ENCODE measurements around the gene BACH2. TPM values are rescaled to one million over a fixed set of nuclear protein-coding genes. Genes with fewer than 3 reads are reported as not detected.
A peak's percentile ranks its signal among the peaks of the same experiment; 100 is the strongest.
"Not testable (repeated sequence)": the region's sequence is repeated elsewhere in the genome, so short reads cannot be mapped to it uniquely, and the experiment has no call there.

BACH2 gene
- total RNA-seq, 1 experiment from 2014 or later: not detected

DNA sequence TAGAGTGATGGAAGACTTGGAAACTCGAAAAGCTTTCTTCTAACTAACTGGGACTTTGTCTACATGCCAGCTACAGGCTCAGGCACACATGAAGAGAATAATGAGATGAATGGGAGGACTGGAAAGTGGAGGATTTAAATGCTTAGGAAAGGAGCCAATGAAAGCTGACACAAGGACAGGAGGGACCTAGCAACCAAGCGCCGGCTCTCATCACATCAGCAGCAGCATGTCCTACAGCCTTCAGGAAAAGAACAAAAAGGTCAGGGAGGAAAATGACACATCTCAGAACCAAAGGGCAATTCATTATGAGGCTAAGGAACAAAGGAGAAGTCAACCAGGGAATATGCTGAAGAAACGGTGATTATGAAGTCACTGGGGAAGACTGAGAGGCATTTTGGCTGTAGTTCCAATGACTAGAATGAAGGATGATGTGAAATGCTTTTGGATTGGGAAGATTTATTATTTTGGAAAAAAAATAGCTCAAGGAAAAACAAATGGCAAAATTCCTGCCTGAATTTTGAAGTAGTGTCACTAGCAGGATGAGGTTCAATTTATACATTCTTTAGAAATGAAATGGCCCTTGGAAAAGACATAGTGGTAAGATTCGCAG, 5.7 kb downstream of the BACH2 start:
- peaks cover 17% of the 10 kb centered on the region for H3K27me3 ChIP-seq
- H3K4me3 ChIP-seq: no peak overlapping the region
- DNase-seq: no peak
- H3K9me3 ChIP-seq: peaks cover 9% of the 10 kb centered on the region; the same call in 1 of the 2 replicates
- H3K36me3 ChIP-seq: no peaks in the 10 kb centered on the region

DNA sequence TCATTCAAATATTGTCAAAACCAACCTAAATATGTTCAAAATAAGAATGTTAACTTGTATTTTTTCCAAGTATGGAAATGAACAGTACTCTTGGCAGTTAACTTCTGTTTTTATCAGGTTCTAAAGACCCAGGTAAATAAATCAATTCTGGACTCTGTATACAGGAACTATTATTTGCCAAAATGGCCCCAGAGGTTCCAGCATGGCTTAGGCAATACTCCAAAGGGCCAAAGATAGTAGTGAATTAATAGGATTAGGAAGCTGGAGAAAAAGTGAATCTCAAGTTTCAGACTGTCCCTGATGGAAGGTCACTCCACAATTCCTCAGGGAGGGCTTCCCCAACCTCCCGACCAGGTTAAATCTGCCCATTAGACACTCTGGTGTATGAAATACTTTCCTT, 6.7 kb downstream of the BACH2 start:
- Histone ChIP-seq H3K27me3 (peaks cover 9% of the 10 kb centered on the region), H3K36me3 (no peaks in the 10 kb centered on the region), H3K4me3 (no peak overlapping the region), H3K9me3 (peaks cover 9% of the 10 kb centered on the region; the same call in 1 of the 2 replicates)
- no peak for DNase-seq

DNA sequence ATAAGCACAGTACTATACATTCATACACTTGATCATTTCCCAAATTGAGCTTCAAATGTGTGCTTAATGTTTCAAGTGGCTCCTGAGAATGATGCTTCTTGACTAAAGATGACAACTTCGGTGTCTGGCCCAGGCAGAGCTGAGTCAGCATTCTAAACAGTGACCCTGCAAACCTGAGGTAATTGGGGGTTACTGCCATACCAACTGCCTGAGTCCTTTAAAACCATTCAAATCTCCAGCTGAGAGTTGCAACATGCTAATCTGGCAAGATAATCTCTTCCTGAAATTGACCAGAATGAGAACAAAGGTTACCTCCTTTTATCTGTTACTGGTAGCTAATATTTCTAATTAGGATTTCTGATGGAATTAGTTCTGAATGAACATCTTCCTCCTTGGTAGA, 8.2 kb downstream of the BACH2 start:
- peaks cover 9% of the 10 kb centered on the region; the same call in 1 of the 2 replicates for H3K9me3 ChIP-seq
- no peak for DNase-seq
- H3K36me3 ChIP-seq: no peaks in the 10 kb centered on the region
- H3K4me3 ChIP-seq: no peak overlapping the region
- no peaks in the 10 kb centered on the region for H3K27me3 ChIP-seq

DNA sequence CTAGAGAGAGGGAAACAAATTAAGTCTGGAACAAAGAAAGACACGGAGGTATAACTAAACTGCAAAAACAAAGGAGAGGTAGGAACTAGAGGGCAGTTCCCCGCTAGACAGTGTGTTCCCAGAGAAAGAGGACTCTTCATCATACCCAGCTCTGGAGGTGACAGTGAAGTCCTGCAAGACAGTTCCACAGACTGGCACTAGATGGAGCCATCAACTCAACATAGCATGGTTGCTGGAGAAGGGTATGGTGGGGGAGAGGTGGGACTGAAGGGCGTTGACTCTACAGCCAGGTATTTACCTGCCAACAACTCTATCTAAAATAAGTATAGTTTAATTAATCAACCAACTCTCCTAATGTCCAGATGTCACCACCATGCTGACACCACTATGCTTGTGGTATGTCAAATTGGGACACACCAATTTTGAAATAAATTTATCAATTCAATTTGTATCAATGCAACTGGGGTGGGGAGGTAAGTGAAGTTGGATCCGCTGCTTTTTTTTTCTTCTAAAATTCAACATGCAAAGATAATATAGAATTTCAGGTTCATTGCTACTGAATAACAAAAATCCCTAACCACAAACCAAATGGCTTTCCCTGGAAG, 9.7 kb downstream of the BACH2 start:
- peaks cover 9% of the 10 kb centered on the region; the same call in 1 of the 2 replicates for H3K9me3 ChIP-seq
- H3K36me3 ChIP-seq: no peaks in the 10 kb centered on the region
- peak; percentile 6 for DNase-seq
- no peak overlapping the region for H3K4me3 ChIP-seq
- peaks cover 7% of the 10 kb centered on the region; the same call in 1 of the 2 replicates for H3K27me3 ChIP-seq

DNA sequence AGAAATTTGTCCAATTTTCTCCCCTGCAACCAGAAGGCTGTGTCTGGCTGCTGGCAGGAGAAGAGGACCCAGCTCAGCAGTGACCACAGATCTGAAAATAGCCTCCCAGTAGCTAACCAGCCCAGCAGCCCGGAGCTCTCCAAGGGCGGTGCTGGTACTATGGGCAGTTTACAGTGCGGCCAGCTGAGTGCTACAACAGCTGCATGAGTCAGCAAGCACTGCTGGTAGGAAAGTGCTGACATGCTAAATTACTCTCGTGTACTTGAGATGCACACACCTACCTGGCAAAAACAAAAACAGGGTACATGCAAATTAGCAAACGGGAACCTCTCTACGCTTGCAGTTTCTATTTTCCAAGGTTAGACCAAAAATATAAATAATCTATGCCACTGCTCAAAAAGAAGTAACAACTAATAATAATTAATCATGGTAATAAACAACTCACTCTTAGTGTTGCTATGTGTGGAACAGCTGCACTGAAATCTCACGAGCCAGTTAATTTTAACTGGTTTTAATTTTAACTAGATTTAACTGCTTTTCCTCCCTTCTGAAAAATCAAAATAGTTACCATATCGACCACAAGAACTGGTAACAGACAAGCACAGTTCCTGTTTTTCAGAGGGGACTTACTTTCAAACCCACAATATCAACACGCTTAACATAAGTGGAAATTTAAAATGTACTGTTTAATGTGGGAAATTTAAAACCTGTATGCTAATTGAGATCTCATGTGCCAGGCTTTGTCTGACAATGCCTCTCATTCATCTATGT, 10.8 kb downstream of the BACH2 start:
- peaks cover 9% of the 10 kb centered on the region for H3K27me3 ChIP-seq
- H3K4me3 ChIP-seq: no peak overlapping the region
- H3K36me3 ChIP-seq: no peaks in the 10 kb centered on the region
- H3K9me3 ChIP-seq: peaks cover 9% of the 10 kb centered on the region; the same call in 1 of the 2 replicates
- DNase-seq: peak; percentile 90

DNA sequence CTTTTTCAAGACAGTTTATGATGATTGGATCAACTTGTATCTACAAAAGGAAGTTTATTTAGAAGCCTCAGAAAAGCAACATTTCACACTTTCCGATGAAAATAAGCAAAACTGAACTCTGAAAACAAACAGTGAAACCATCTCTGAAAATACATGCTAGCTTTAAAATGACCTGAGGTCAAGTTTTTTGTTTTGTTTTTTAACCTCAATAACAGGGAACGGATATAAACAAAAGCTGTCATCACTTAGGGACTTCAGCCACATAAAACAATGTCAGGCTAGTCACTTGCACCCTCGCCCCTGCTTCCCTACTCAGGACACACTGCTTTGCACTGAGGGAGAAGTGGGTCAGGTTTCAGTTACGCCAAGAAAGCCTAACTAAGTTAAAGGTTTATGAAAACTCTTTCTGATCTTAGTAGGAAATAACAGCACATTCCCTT, 11.6 kb downstream of the BACH2 start:
- Histone ChIP-seq H3K9me3 (peaks cover 9% of the 10 kb centered on the region; the same call in 1 of the 2 replicates), H3K36me3 (no peaks in the 10 kb centered on the region), H3K4me3 (no peak overlapping the region), H3K27me3 (peaks cover 13% of the 10 kb centered on the region)
- DNase-seq: no peak

DNA sequence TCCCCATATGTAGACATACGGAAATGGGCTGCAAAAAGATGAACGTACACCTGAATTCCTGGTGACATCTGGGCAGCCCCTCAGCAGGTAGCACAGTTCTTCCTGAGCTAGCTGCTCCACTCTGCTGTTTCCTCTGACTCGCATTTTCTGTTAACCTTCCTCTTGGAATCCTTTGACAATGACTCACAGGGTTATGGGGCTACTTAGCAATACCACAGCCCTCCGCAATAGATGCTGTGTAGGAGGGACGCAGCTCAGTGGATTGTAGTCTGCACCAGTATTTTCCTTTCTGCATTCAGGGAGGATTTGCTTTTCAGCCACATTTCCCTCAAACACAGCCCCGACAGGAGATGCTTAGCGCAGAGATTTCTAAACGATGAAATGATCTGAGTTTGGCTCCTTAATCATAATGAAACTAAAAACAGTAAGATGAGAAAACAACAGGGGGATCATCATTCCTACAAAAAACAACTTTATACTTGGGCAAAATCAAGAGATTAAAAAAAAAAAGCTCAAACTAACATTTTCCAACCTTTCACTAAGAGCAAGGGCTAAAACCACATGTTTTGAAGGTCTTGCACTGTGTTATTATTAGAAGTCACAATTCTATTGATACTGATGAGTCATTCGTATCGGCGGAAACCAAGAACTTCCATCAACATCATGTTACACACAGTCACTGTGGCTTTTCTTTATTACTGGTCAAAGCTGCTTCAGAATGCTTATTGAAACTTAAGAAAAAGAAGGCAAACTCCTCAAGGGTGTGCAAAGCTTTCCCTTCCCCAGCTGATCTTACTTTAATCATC, 12.2 kb downstream of the BACH2 start:
- no peaks in the 10 kb centered on the region for H3K36me3 ChIP-seq
- H3K9me3 ChIP-seq: peaks cover 9% of the 10 kb centered on the region; the same call in 1 of the 2 replicates
- DNase-seq: peak; percentile 54
- peak overlapping the region; percentile 4; the same call in 1 of the 2 replicates for H3K4me3 ChIP-seq
- H3K27me3 ChIP-seq: peaks cover 17% of the 10 kb centered on the region

DNA sequence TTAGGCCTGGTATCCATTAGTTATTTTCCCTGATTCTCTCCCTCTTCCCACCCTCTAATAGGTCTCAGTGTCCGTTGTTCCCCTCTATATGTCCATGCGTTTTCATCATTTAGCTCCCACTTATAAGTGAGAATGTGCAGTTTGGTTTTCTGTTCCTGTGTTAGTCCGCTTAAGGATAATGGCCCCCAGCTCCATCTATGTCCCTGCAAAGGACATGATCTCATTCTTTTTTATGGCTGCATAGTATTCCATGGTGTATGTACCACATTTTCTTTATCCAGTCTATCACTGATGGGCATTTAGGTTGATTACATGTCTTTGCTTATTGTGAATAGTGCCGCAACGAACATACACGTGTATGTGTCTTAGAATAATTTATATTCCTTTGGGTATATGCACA, 14.4 kb downstream of the BACH2 start:
- not testable (repeated sequence) for H3K4me3 ChIP-seq, H3K36me3 ChIP-seq, H3K9me3 ChIP-seq, DNase-seq
- H3K27me3 ChIP-seq: peaks cover 22% of the 10 kb centered on the region

DNA sequence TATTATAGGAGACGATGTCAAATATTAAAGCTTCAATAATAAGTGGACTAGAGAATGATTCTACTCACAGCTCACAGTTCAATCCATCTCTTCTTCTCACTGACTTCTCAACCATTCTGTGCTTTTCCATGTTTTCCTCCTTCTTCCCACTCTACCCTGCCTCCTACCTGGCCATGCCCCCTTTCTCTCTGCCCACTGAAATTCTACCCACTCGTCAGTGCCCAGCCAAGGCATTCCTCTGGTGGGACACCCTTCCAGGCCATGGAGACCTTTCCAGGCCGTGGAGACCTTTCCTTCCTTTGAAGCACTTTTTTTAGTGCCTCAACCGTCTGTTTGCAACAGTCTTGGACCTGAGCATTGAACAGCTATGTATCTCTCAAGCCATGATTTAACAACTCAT, 18.5 kb downstream of the BACH2 start:
- no peak for DNase-seq
- H3K36me3 ChIP-seq: no peaks in the 10 kb centered on the region
- no peaks in the 10 kb centered on the region for H3K9me3 ChIP-seq
- H3K4me3 ChIP-seq: no peak overlapping the region
- H3K27me3 ChIP-seq: peaks cover 26% of the 10 kb centered on the region

DNA sequence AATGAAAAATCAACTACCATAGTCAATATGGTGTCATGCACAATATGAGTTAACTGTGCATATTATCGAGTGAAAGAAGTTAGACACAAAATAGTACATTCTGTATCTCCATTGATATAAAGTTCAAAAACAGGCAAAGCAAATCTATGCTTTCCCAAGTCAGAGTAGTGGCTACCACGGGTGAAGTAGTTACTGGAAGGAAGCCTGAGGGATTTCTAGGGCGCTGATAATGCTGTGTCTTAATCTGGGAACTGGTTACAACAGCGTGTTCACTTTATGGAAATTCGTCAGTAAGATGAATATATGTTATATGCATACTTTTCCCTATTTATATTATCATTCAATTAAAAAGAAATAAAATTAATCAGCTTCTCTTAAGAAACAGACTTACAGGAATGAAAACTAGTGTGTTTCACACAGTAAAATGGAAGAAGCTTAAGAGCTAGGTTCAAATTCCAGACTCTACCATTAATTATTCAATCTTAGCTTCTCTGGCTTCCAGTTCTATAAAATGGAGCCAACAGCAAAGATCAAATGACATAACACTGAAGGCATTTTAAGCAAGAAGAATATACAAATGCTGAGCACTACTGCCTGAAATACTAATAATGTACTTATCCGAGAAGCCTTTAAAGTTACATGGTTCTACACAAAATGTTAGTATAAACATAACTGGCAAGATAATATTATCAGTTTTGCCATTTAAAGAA, 19.2 kb downstream of the BACH2 start:
- DNase-seq: no peak

DNA sequence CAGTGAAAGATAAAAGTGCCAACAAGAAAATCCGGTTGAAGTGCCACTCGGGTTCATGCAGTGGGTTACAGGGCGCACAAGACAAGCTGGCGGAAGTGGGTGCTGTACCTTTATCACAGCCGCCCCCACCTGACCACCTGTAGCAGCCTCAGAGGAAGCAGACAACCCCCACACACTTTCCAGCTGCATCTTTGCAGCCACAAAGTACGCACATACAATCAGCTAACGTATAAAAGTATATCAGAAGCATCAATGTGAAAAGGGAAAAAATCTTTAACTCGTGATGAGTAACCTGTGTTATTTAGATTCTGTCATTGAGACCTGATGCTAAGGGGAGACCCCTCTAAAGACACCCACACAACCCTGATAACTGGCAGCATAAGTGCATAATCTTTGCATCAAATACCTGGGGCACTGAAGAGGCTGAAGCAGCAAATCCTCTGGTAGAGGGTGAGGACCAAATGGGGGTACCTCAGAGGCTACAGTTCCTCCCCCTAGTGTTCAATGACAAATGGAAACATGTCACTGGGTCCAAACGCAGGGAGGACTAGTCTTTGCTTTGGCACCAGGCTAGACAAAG, 22.1 kb downstream of the BACH2 start:
- H3K27me3 ChIP-seq: peaks cover 16% of the 10 kb centered on the region
- H3K9me3 ChIP-seq: no peaks in the 10 kb centered on the region; the same call in 1 of the 2 replicates
- DNase-seq: no peak
- H3K4me3 ChIP-seq: no peak overlapping the region
- H3K36me3 ChIP-seq: no peaks in the 10 kb centered on the region

More for the DNA sequence above, 19.2 kb downstream of the BACH2 start:
- Histone ChIP-seq H3K9me3 (no peaks in the 10 kb centered on the region), H3K4me3 (no peak overlapping the region), H3K36me3 (no peaks in the 10 kb centered on the region), H3K27me3 (peaks cover 21% of the 10 kb centered on the region)

DNA sequence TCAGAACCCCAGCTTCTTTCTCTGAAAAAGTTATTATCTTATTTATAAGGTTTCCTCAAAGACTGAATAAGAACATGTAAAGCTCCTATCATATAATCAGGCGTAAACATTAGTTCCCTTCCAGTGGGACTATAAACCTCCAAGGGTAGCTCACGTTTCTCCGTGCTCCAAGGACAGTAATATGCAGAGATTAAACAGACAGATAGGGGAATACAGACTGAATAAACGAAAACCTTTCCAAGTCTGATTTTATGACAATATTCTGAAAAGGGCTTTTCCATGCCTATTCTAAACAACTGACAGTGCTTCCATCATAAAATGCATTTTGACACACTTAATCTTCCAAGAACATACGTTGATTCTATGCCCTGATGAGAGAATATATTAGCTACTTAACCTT, 22.8 kb downstream of the BACH2 start:
- no peak overlapping the region for H3K4me3 ChIP-seq
- no peaks in the 10 kb centered on the region; the same call in 1 of the 2 replicates for H3K9me3 ChIP-seq
- peaks cover 15% of the 10 kb centered on the region for H3K27me3 ChIP-seq
- no peak for DNase-seq
- no peaks in the 10 kb centered on the region for H3K36me3 ChIP-seq

DNA sequence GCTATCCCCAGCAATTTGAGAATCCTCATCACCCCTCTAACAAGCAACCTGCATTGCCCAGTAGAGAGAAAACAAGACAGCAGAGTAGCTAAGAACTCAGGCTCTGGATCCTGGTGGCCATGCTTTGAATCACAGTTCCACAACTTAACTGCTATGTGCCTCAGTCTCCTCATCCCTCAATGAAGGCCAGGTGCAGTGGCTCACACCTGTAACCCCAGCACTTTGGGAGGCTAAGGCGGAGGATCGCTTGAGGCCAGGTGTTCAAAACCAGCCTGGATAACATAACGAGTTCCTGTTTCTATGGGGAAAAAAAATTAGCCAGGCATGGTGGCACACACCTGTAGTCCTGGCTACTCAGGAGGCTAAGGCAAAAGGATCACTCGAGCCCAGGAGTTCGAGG, 23.7 kb downstream of the BACH2 start:
- Histone ChIP-seq H3K4me3 (no peak overlapping the region), H3K36me3 (no peaks in the 10 kb centered on the region), H3K9me3 (no peaks in the 10 kb centered on the region; the same call in 1 of the 2 replicates), H3K27me3 (peaks cover 15% of the 10 kb centered on the region)
- DNase-seq: no peak

DNA sequence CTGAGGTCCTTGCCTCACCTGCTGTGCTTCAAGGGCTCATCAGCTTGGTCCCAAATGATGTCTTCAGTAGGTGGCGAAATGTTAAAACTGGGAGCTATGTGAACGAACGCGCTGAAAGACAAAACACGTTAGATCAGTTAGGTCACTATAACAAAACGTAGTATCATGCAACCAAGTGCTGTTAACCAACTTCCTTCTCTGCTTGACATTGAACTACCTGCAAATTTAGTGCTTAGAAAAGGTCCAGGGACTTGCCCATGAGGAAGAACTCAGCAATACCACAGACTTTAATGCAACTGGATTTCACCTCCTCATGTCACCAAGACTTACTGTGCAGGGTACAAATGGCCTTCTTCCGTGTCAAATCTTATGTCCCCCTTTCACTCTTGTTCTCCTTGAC, 24.8 kb downstream of the BACH2 start:
- H3K4me3 ChIP-seq: no peak overlapping the region
- DNase-seq: no peak
- peaks cover 10% of the 10 kb centered on the region; the same call in 1 of the 2 replicates for H3K27me3 ChIP-seq
- no peaks in the 10 kb centered on the region for H3K36me3 ChIP-seq
- no peaks in the 10 kb centered on the region; the same call in 1 of the 2 replicates for H3K9me3 ChIP-seq

DNA sequence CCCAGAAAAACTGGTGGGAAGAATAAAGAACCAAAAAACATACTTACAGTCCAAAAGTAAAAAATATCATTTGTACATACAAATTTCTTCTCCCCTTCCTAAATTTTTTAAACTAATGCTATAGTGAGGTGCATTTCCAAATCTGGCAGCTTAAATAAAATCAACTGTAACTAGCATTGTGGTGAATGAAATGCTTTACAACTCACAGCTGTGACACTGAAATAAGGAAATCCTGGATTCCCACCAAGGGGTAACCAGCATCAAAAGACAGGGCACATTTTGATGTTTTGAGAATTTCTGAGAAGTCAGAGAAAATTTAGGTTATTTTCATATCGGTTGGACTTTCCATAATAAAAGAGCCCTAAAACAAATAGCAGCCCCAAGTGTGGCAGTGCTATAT, 27.3 kb downstream of the BACH2 start:
- Histone ChIP-seq H3K27me3 (peaks cover 11% of the 10 kb centered on the region; the same call in 1 of the 2 replicates), H3K4me3 (no peak overlapping the region), H3K9me3 (no peaks in the 10 kb centered on the region; the same call in 1 of the 2 replicates), H3K36me3 (no peaks in the 10 kb centered on the region)
- no peak for DNase-seq

Measured in MG63 (cell line).